Omental fat pad (tissue), 4 donors: ENCODE results near the gene GRB10. TPM values are rescaled to one million over a fixed set of nuclear protein-coding genes. Genes with fewer than 3 reads are reported as not detected.

Experiments
- ATAC-seq: fragments of 150-250 bp; one replicate; pipeline ENCODE4 v1.9.1; 2016; ENCODE audit warnings: mild to moderate bottlenecking, moderate library complexity; ENCODE audit not compliant: low FRiP score
- DNase-seq: peaks from one replicate; pipeline ENCODE4 v3.0.0-alpha.2; 2019; ENCODE audit warnings: low spot score
- total RNA-seq, 4 donors: library from RNA; depleted of rRNA; stranded (reverse); fragments of >200 nt; gene quantifications; one replicate each; pipeline ENCODE4 v1.1.0, GENCODE V29; 2016
- TF ChIP-seq, protein P1 (sequence below), 3 donors: fragments of 450-650 bp; IDR thresholded peaks; one replicate each; pipeline ENCODE4 v1.5.1; 2016 to 2017; ENCODE audit warnings: antibody characterized with exemption in 3 of 3, mild to moderate bottlenecking in 3 of 3, moderate library complexity in 2 of 3

GRB10 gene
- total RNA-seq, 4 donors from 2014 or later, result 64.6 to 100 (median 75.3) TPM

DNA sequence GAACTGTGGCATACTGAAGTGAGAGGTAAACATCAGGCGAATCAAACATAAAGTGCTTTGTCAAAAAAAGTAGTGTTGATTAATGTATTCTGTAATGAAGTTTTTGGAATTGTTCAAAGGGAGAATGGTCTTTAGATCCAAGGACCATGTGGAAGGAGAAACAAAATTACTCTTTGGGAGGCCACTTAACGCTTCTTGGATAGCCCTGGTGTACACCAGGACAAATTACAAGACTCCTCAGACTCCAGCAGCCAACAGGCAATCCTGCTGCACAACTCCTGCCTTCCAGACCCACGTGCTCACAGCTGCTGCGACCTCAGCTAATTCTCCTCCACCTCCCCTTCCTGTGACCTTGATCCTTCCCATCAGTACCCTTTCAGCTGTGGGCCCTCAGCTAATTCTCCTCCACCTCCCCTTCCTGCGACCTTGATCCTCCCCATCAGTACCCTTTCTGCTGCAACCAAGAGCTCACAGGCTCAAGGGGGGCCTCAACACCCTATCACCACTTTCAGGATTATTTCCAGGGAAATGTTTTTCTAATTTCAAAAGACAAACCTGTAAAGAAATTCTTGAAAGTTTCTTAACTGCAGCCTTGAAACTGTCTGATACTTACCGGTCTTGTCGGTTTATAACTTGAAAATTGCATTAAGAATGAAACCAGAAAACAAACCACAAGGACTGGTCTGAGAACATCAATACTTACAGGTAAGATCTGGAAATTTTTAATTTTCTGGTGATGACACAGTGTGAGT, 187.8 kb downstream of the GRB10 start:
- TF ChIP-seq, protein P1, sequence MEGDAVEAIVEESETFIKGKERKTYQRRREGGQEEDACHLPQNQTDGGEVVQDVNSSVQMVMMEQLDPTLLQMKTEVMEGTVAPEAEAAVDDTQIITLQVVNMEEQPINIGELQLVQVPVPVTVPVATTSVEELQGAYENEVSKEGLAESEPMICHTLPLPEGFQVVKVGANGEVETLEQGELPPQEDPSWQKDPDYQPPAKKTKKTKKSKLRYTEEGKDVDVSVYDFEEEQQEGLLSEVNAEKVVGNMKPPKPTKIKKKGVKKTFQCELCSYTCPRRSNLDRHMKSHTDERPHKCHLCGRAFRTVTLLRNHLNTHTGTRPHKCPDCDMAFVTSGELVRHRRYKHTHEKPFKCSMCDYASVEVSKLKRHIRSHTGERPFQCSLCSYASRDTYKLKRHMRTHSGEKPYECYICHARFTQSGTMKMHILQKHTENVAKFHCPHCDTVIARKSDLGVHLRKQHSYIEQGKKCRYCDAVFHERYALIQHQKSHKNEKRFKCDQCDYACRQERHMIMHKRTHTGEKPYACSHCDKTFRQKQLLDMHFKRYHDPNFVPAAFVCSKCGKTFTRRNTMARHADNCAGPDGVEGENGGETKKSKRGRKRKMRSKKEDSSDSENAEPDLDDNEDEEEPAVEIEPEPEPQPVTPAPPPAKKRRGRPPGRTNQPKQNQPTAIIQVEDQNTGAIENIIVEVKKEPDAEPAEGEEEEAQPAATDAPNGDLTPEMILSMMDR (IDR thresholded peaks at IDR 0.05), result no peak
- ATAC-seq (no peak), DNase-seq (no peak)

DNA sequence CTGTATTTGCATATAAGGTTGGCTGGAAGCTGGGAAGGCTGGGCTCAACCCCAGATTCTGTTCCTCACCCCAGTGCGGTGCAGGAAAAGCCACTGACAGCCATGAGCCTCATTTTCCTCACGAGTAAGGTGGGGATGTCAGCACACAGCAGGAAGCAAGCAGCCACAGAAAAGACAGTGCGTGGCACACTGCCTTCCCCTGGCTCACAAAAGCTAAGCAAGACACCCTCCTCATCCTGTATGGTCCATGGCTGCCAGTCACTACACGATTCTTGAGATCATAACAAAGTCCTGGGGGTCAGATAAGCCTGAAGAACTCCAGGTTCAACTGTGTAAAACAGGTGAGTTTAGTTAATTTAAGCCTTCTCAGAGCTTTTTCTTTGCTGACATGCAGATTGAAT, 188.6 kb downstream of the GRB10 start:
- DNase-seq (no peak), ATAC-seq (no peak)
- TF ChIP-seq, protein P1 (IDR thresholded peaks at IDR 0.05), result no peak

DNA sequence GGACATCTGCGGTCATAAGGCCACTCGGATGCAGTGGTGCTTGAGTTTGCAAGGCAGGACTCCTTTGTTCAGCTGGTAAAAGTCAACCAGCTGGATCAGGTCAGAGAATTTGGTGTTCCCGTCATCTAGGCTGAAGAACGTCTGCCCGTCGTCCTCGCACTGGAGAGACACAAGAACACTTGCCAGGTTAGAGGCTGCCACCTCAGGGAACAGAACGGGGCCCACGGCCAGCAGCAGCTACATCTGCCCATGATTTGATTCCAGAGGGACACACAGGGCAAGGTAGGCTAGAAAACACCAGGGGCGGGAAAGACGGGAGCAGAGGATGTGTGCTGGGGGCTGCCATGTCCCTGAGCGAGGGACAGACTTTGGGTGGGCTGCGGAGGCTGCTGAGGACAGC, 189.8 kb downstream of the GRB10 start:
- TF ChIP-seq, protein P1 (IDR thresholded peaks at IDR 0.05), result no peak
- ATAC-seq (no peak), DNase-seq (no peak)

DNA sequence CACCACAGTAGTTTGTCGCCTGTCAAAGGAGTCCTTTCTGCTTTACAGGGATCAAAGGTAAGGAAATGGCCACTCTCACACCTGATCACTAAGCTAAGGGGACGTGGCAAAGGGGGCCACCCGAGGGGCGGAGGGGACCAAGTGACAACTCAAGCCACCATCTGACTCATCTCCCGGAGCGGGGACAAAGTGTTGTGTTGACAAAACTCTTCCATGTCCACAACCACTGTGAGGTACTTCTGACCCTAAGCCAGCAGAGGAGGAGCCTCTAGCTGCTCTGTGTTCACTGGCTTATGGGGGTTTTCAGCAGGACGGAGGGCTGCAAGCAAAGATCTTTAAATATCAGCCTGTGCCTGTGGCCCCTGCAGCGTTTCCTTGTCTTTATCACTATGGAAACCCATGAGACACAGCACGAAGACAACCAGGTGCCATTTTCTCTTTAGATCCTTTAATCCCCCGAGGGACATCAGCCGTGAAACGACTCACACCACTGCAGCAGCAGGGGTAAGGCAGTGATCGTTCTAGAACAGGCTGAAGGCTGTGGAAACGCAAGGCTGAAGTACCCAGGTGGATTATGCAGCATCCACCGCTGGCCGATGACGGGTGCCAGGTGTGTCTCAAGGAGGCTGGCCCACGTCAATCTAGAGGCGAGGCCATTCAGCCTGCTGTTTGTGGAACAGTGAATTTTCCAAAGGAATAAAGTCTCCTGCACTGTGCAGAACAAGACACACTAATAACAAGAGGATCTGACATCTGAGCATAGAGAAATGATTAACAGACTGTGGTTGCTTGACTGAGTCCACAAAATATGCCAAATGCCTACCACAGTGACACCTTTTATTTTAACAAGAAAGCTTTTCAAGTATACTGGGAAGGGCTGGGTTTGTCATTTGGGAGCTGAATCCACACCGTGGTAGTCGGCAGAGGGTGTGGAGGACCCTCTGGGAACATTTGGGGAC, 190.9 kb downstream of the GRB10 start:
- DNase-seq (no peak), ATAC-seq (no peak)
- TF ChIP-seq, protein P1 (IDR thresholded peaks at IDR 0.05), result no peak

DNA sequence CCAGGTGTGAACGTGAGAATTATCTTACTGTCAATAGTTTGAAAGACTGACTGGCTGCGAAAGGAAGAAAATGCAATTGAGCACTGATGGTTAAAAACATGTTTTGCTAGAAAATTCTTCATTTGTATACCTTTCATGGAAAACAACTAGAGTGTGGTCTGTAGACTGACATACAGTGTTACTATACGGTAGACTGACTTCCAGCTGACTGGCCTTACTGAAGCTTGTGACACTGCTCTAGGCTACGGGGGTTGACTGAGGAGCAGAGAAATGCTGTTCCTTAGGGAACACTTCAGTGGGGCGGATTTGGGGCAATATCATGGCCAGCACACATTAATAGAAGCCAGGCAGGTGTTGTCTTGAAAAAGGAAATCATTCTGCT, 191.6 kb downstream of the GRB10 start:
- ATAC-seq (no peak), DNase-seq (no peak)
- TF ChIP-seq, protein P1 (IDR thresholded peaks at IDR 0.05), result no peak

DNA sequence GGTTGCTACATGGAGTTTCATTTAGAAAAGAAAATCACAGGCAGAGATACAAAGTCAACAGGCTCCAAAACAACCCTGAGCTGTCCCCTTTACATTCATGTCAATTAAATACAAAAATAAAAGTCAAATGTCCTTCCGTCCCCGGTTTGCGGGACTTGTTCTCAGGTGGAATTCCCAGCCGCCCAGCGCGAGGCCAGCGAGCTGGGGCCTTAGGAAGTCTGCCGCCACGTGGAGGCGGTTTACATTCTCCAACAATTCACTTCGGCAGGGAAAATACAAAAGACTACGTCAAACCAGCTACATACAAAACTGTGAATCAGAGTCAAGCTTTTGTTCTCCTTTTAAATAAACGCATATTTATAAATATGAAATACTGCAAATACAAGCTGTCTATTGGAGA, 192.2 kb downstream of the GRB10 start:
- DNase-seq (no peak), ATAC-seq (no peak)
- TF ChIP-seq, protein P1 (IDR thresholded peaks at IDR 0.05), result no peak
